ENCODE results near the gene COPG1.
A peak's percentile ranks its signal among the peaks of the same experiment; 100 is the strongest.

Gene COPG1

DNA sequence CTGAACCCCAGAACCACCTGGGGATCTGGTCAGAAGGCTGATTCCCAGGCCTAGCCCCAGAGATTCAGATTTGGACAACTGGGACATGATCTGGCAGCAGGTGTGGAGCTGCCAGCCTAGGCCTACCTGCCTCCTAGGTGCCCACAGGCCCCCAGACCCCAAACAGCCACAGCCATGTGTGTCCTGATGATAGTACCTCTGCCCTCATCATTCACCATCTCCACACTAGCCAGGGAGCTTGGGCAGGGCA, 63.9 kb downstream of the COPG1 start:
- TF ChIP-seq, protein P1, sequence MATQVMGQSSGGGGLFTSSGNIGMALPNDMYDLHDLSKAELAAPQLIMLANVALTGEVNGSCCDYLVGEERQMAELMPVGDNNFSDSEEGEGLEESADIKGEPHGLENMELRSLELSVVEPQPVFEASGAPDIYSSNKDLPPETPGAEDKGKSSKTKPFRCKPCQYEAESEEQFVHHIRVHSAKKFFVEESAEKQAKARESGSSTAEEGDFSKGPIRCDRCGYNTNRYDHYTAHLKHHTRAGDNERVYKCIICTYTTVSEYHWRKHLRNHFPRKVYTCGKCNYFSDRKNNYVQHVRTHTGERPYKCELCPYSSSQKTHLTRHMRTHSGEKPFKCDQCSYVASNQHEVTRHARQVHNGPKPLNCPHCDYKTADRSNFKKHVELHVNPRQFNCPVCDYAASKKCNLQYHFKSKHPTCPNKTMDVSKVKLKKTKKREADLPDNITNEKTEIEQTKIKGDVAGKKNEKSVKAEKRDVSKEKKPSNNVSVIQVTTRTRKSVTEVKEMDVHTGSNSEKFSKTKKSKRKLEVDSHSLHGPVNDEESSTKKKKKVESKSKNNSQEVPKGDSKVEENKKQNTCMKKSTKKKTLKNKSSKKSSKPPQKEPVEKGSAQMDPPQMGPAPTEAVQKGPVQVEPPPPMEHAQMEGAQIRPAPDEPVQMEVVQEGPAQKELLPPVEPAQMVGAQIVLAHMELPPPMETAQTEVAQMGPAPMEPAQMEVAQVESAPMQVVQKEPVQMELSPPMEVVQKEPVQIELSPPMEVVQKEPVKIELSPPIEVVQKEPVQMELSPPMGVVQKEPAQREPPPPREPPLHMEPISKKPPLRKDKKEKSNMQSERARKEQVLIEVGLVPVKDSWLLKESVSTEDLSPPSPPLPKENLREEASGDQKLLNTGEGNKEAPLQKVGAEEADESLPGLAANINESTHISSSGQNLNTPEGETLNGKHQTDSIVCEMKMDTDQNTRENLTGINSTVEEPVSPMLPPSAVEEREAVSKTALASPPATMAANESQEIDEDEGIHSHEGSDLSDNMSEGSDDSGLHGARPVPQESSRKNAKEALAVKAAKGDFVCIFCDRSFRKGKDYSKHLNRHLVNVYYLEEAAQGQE (IDR thresholded peaks at IDR 0.05; ENCODE audit: insufficient read depth in 1 of 2, low read depth in 2 of 2, low read length in 2 of 2), result no peak
- TF ChIP-seq SIN3A (IDR thresholded peaks at IDR 0.05; ENCODE audit: borderline replicate concordance, insufficient read depth, low read length), result no peak

DNA sequence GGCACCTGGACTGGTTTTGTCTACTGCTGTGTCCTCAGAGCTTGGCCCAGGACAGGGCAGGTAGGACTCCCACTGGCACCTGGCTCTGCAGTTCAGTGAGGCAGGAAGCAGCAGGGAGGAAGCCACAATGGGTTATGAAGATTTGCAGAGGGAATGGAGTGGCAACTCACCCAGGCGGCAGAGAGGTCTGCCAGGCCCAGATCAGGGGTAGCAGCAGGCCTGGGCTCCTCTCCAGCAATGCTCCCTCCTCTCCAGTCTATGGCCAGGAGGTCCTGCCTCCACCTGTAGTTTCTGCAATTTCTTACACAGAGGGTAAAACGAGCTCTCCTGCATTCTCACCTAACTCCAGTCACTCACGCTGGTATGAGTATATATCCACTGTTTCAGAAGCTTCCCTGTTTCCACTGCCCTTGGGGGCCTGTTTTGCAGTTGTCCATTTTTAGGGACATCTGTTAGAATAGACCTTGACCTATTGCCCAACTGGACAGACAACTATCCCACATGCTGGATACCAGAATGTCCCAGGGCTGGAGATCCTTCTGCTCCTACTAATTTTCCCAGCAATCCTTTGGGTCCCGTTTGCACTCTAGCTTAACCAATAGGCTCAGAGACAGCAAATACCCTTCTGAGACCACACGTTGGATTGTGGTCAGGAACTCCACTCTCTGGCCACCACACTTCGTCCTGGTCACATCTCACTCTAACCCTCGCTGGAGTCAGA, 64.4 kb downstream of the COPG1 start:
- TF ChIP-seq SIN3A (IDR thresholded peaks at IDR 0.05; ENCODE audit: borderline replicate concordance, insufficient read depth, low read length) (no peak), POLR2AphosphoS5 (IDR thresholded peaks at IDR 0.05; ENCODE audit: low read depth, low read length) (no peak), TAF1 (IDR thresholded peaks at IDR 0.05; ENCODE audit: borderline replicate concordance, insufficient read depth, low read length) (no peak)

DNA sequence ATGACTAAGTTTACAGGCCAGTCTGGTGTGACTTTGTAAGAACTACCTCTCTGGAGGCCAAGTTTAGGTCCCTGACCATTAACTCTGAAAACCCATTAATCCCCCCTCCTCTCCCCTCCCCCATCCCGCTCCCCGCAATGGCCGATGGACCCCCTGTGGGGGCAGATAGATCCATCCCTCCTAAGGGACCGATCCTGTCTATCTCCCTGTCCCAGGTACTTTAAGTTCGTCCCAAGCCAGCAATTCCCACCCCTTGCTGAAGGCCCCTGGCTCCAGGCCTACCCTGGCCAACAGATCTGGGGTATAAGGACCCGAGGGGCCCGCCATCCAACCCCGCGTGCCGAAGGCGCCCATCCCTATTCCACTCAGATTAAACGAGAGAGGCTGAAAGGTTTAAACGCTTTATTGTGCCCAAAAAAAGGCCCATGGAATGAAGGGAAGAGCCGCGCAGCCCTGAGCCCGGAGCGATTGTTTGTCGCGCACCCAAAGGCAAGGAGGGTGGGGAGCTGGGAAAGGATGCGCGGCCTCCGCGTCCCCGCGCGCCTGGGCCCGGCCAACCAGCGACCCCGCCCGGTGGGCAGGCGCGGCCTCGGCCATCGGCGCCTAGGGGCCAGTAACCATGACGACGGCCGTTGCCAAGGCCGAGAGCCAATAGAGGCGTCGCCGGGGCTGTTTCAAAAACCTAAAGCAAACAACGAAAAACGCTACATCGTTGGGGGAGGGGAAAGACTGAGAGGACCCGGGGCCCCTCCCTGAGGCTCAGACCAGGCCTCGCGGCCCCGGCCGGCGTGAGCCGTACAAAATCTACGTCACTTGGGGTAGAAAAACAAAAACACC, 65.2 kb downstream of the COPG1 start:
- peak; percentile 35 for TF ChIP-seq FOXP2 (optimal IDR thresholded peaks at IDR 0.05; ENCODE audit: borderline replicate concordance, extremely low read depth, extremely low read length, insufficient read depth)
- TF ChIP-seq, protein P1 (IDR thresholded peaks at IDR 0.05; ENCODE audit: insufficient read depth in 1 of 2, low read depth in 2 of 2, low read length in 2 of 2), result no peak
- no peak for TF ChIP-seq TAF1 (IDR thresholded peaks at IDR 0.05; ENCODE audit: borderline replicate concordance, insufficient read depth, low read length)
- TF ChIP-seq POLR2AphosphoS5 (IDR thresholded peaks at IDR 0.05; ENCODE audit: low read depth, low read length), result peak; percentile 64; the same call in 1 of the 2 replicates
- TF ChIP-seq SIN3A (IDR thresholded peaks at IDR 0.05; ENCODE audit: borderline replicate concordance, insufficient read depth, low read length), result no peak

DNA sequence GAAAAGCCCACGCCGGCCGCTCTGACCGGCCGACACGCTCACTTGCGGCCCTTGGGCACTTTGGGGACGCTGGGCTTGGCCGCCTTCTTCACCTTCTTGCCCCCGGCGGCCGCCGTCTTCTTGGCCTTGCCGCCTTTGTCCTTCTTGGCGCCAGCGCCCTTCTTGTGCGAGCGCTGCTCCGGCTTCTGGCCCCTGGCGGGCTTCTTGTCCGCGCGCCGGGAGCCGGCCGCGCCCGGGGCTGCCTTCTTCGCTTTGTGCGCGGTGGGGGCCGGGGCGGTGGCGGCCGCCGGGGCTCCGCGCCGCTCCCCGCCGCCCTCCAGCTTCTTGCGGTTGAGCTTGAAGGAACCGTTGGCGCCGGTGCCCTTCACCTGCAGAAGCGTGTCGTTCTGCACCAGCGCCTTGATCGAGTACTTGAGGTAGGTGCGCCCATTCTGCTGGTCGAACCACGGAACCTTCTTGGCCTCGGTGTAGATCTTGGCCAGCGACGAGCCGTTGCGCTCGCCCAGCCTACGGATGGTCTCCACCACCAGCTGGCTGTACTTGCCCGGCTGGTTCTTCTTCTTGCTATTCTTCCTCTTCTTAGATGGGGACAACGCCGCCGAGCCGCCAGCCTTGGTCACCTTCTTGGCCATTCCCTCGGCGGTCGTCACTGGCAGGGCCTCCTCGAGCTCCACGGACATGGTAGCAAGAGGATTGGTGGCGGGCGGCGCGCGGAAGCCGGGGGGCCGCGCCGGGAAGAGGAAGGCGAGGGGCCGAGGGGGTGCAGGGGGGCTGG, 66.0 kb downstream of the COPG1 start:
- TF ChIP-seq FOXP2 (optimal IDR thresholded peaks at IDR 0.05; ENCODE audit: borderline replicate concordance, extremely low read depth, extremely low read length, insufficient read depth) (no peak), POLR2AphosphoS5 (IDR thresholded peaks at IDR 0.05; ENCODE audit: low read depth, low read length) (no peak; the same call in 1 of the 2 replicates), SIN3A (IDR thresholded peaks at IDR 0.05; ENCODE audit: borderline replicate concordance, insufficient read depth, low read length) (no peak), TAF1 (IDR thresholded peaks at IDR 0.05; ENCODE audit: borderline replicate concordance, insufficient read depth, low read length) (no peak)
- TF ChIP-seq, protein P1 (IDR thresholded peaks at IDR 0.05; ENCODE audit: insufficient read depth in 1 of 2, low read depth in 2 of 2, low read length in 2 of 2), result no peak

DNA sequence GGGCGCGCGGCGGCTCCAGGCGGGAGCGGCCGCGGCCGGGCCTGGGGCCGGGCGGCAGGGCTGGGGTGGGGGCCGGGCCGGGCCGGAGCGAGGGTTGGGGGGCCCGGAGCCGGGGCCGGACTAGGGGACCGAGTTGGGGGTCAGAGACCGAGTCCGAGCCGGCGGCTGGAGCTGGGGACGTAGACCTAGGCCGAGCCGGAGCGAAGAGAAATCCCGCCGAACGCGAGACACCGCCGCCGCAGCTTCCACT, 66.5 kb downstream of the COPG1 start:
- TF ChIP-seq SIN3A (IDR thresholded peaks at IDR 0.05; ENCODE audit: borderline replicate concordance, insufficient read depth, low read length) (no peak), FOXP2 (optimal IDR thresholded peaks at IDR 0.05; ENCODE audit: borderline replicate concordance, extremely low read depth, extremely low read length, insufficient read depth) (no peak), TAF1 (IDR thresholded peaks at IDR 0.05; ENCODE audit: borderline replicate concordance, insufficient read depth, low read length) (no peak), POLR2AphosphoS5 (IDR thresholded peaks at IDR 0.05; ENCODE audit: low read depth, low read length) (no peak)
- TF ChIP-seq, protein P1 (IDR thresholded peaks at IDR 0.05; ENCODE audit: insufficient read depth in 1 of 2, low read depth in 2 of 2, low read length in 2 of 2), result no peak

All from PFSK-1 (cell line).